Stromal cell of bone marrow (primary cell): Measurements from ENCODE around the gene PDCD1.

Source experiments
- DNase-seq: peaks from one replicate; pipeline ENCODE4 v3.0.0-alpha.2; 2012; ENCODE audit warnings: low read depth

The PDCD1 gene

GRCh38 chr2:241852116-241852980, 6.3 kb downstream of the PDCD1 start:
- no peak for DNase-seq

- no peak for DNase-seq
Observed at GRCh38 chr2:241851325-241852115, 7.2 kb downstream of the PDCD1 start.

- DNase-seq = no peak
Observed at GRCh38 chr2:241850544-241851324, 8.0 kb downstream of the PDCD1 start.

GRCh38 chr2:241849616-241850543, 8.8 kb downstream of the PDCD1 start:
- DNase-seq = no peak

GRCh38 chr2:241848761-241849615, 9.7 kb downstream of the PDCD1 start:
- DNase-seq = no peak

- DNase-seq = no peak
Observed at GRCh38 chr2:241846406-241846805, 12.3 kb downstream of the PDCD1 start.

- no peak for DNase-seq
Observed at GRCh38 chr2:241844831-241845578, 13.7 kb downstream of the PDCD1 start.

- DNase-seq = peak; percentile 33
Observed at GRCh38 chr2:241844066-241844728, 14.5 kb downstream of the PDCD1 start.

- no peak for DNase-seq
Observed at GRCh38 chr2:241843321-241844065, 15.2 kb downstream of the PDCD1 start.

- DNase-seq = no peak
Observed at GRCh38 chr2:241842620-241843211, 16.0 kb downstream of the PDCD1 start.

- DNase-seq = no peak
Observed at GRCh38 chr2:241842067-241842415, 16.7 kb downstream of the PDCD1 start.

GRCh38 chr2:241841181-241842066, 17.3 kb downstream of the PDCD1 start:
- DNase-seq = no peak

- DNase-seq = no peak
Observed at GRCh38 chr2:241837197-241837965, 21.3 kb downstream of the PDCD1 start.

GRCh38 chr2:241836292-241836691, 22.4 kb downstream of the PDCD1 start:
- DNase-seq = no peak

GRCh38 chr2:241835611-241836010, 23.1 kb downstream of the PDCD1 start:
- no peak for DNase-seq

GRCh38 chr2:241834527-241835210, 24.0 kb downstream of the PDCD1 start:
- no peak for DNase-seq
